ENCODE results near the gene MEIKIN. TPM values are rescaled to one million over a fixed set of nuclear protein-coding genes. Genes with fewer than 3 reads are reported as not detected.

The MEIKIN gene
- total RNA-seq, 1 donor from 2014 or later: not detected

GRCh38 chr5:131974956-131975726, 29.7 kb upstream of the MEIKIN start:
- intact Hi-C loops (cut with micrococcal nuclease): no loop called here
- no peak for ATAC-seq
- no peak for DNase-seq

GRCh38 chr5:131974622-131974955, 29.1 kb upstream of the MEIKIN start:
- intact Hi-C loops (cut with micrococcal nuclease): no loop called here
- DNase-seq (no peak), ATAC-seq (no peak)

GRCh38 chr5:131974016-131974415, 28.6 kb upstream of the MEIKIN start:
- intact Hi-C loops (cut with micrococcal nuclease): no loop called here
- ATAC-seq: no peak
- no peak for DNase-seq

GRCh38 chr5:131973089-131973712, 27.7 kb upstream of the MEIKIN start:
- DNase-seq: no peak
- intact Hi-C loops (cut with micrococcal nuclease): no loop called here
- no peak for ATAC-seq

GRCh38 chr5:131968396-131968954, 23.0 kb upstream of the MEIKIN start:
- intact Hi-C loops (cut with micrococcal nuclease): no loop called here
- ATAC-seq: no peak
- DNase-seq: no peak

- no peak for ATAC-seq
- DNase-seq: no peak
- intact Hi-C loops (cut with micrococcal nuclease): no loop called here
Observed at GRCh38 chr5:131966551-131966950, 21.1 kb upstream of the MEIKIN start.

GRCh38 chr5:131965826-131966415, 20.5 kb upstream of the MEIKIN start:
- ATAC-seq (no peak), DNase-seq (no peak)
- intact Hi-C loops (cut with micrococcal nuclease): no loop called here

- intact Hi-C loops (cut with micrococcal nuclease): no loop called here
- ATAC-seq (no peak), DNase-seq (no peak)
Observed at GRCh38 chr5:131959906-131960305, 14.4 kb upstream of the MEIKIN start.

GRCh38 chr5:131959136-131959535, 13.7 kb upstream of the MEIKIN start:
- intact Hi-C loops (cut with micrococcal nuclease): no loop called here
- ATAC-seq: no peak
- DNase-seq: no peak

- intact Hi-C loops (cut with micrococcal nuclease): no loop called here
- DNase-seq (no peak), ATAC-seq (no peak)
Observed at GRCh38 chr5:131957721-131958441, 12.4 kb upstream of the MEIKIN start.

GRCh38 chr5:131953969-131954368, 8.5 kb upstream of the MEIKIN start:
- intact Hi-C loops (cut with micrococcal nuclease): no loop called here
- ATAC-seq (no peak), DNase-seq (no peak)

GRCh38 chr5:131952301-131952857, 6.9 kb upstream of the MEIKIN start:
- ATAC-seq (no peak), DNase-seq (no peak)
- intact Hi-C loops (cut with micrococcal nuclease): no loop called here

- no peak for ATAC-seq
Observed at GRCh38 chr5:131950706-131951105, 5.2 kb upstream of the MEIKIN start.

GRCh38 chr5:131947445-131947844, 2.0 kb upstream of the MEIKIN start:
- ATAC-seq (no peak), DNase-seq (no peak)
- intact Hi-C loops (cut with micrococcal nuclease): no loop called here

More at GRCh38 chr5:131950706-131951105, 5.2 kb upstream of the MEIKIN start:
- intact Hi-C loops (cut with micrococcal nuclease): no loop called here
- no peak for DNase-seq

- ATAC-seq: no peak
- intact Hi-C loops (cut with micrococcal nuclease): no loop called here
Observed at GRCh38 chr5:131944702-131945550, 537 bp downstream of the MEIKIN start.

GRCh38 chr5:131943916-131944315, 1.5 kb downstream of the MEIKIN start:
- intact Hi-C loops (cut with micrococcal nuclease): no loop called here
- ATAC-seq (no peak), DNase-seq (no peak)

More at GRCh38 chr5:131944702-131945550, 537 bp downstream of the MEIKIN start:
- no peak for DNase-seq

GRCh38 chr5:131942016-131942415, 3.4 kb downstream of the MEIKIN start:
- ATAC-seq (no peak), DNase-seq (no peak)
- intact Hi-C loops (cut with micrococcal nuclease): no loop called here

- no peak for ATAC-seq
- intact Hi-C loops (cut with micrococcal nuclease): no loop called here
- DNase-seq: no peak
Observed at GRCh38 chr5:131939690-131940345, 5.6 kb downstream of the MEIKIN start.

Data from left ventricle myocardium superior (tissue), 1 donor.